ENCODE measurements around the gene UNKL.

DNA sequence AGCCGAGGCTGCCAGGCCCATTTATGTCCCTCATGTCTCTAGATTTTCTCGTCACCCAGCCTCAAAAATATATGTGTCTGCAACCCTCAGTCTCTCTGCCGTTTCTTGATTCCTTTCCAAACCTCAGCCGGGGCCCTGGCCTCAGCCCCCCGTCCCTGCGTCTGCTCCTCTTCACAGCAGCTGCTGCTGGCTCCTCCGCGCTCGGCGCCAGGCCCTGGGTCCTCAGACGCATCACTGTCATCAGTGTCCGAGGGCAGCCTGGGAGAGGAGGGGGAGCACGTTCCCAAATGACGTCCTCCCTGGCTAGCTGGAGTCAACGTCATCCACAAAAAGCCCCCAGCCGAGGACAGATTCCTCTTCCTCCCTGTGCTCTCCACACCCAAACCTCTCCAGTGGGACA, 65.2 kb downstream of the UNKL start:
- TF ChIP-seq POLR2A (IDR thresholded peaks at IDR 0.05; ENCODE audit: low read depth, low read length) (no peak), SPI1 (IDR thresholded peaks at IDR 0.05; ENCODE audit: low read depth, low read length) (no peak), POLR2AphosphoS5 (IDR thresholded peaks at IDR 0.05; ENCODE audit: low read depth, low read length) (no peak)
